Motor neuron (in vitro differentiated cells): ENCODE results near the gene ACKR1. TPM values are rescaled to one million over a fixed set of nuclear protein-coding genes. Genes with fewer than 3 reads are reported as not detected.

Experiments
- ATAC-seq, 8 experiments: fragments of 200-7000 bp; cut with Tn5 transposase; replicated peaks in 6 of 8; 2 replicates each; pipeline ENCODE4 v1.8.0; 2021; ENCODE audit warnings: mild to moderate bottlenecking in 8 of 8, moderate library complexity in 8 of 8
- H3K27ac ChIP-seq, 2 donors: fragments of 250-450 bp; sonication (Bioruptor Pico); 2 replicates each; pipeline ENCODE4 v1.9.0; 2021; ENCODE audit warnings: antibody characterized with exemption in 2 of 2, mild to moderate bottlenecking in 2 of 2, moderate library complexity in 1 of 2
- H3K4me1 ChIP-seq, 2 donors: fragments of 250-450 bp; sonication (Bioruptor Pico); replicated peaks in 1 of 2; 2 replicates each; pipeline ENCODE4 v1.6.1; 2021; ENCODE audit warnings: antibody characterized with exemption in 2 of 2, mild to moderate bottlenecking in 2 of 2, moderate library complexity in 1 of 2
- H3K4me3 ChIP-seq, 5 donors: fragments of 250-450 bp; sonication (Bioruptor Pico); 2 replicates each; pipeline ENCODE4 v1.9.0; 2021; ENCODE audit warnings: antibody characterized with exemption in 5 of 5, mild to moderate bottlenecking in 5 of 5, moderate library complexity in 4 of 5
- WGBS, 10 experiments: fragments of 450-650 bp; shearing (Covaris generic); methylation state at CpG; one replicate each; pipeline ENCODE4 v1.0.0; 2022; 5-methylcytosine and 5-hydroxymethylcytosine counted together
- in situ Hi-C, 9 experiments: fragments of 400-800 bp; cut with MboI; loops; one replicate each; pipeline ENCODE4 v1.15.0; 2021; ENCODE audit warnings: low sequenced_read_pairs in 9 of 9, low pct_unique_long_range_greater_than_20kb in 2 of 9; ENCODE audit not compliant: unreplicated experiment in 9 of 9
- total RNA-seq, 8 experiments: library from RNA; unstranded; fragments of 300-600 nt; gene quantifications; 2 replicates each; pipeline versions ENCODE4 v1.2.3 to v1.2.4, GENCODE V29; 2022

The ACKR1 gene
- total RNA-seq, 8 experiments from 2014 or later, result 0.52 to 12.0 (median 4.1) TPM; not detected in 2

- Histone ChIP-seq H3K4me3 (no peak overlapping the region), H3K27ac (no peak overlapping the region), H3K4me1 (no peaks in the 10 kb centered on the region)
- WGBS, 10 experiments, result 17 to 100% (median 60%) methylated on average over 1 to 3 of the region's 3 CpGs; no CpG with 5 or more reads in 5 of the 10 experiments
- no peak for ATAC-seq
- in situ Hi-C loops, result no loop called here
These were observed 42.6 kb downstream of the ACKR1 start for GRCh38 chr1:159247266-159247665.

GRCh38 chr1:159248311-159248710 lies 43.6 kb downstream of the ACKR1 start:
- WGBS, 10 experiments, result 0 to 80% (median 44%) methylated on average over 1 of the region's 1 CpG; no CpG with 5 or more reads in 2 of the 10 experiments
- Histone ChIP-seq H3K27ac (no peak overlapping the region), H3K4me1 (no peaks in the 10 kb centered on the region), H3K4me3 (no peak overlapping the region)
- no peak for ATAC-seq
- in situ Hi-C loops, result no loop called here

- no peak for ATAC-seq
- no peaks in the 10 kb centered on the region for H3K4me1 ChIP-seq
- 9 to 90% (median 65%) methylated on average over 2 to 8 of the region's 8 CpGs for WGBS, 10 experiments
- H3K27ac ChIP-seq, result no peak overlapping the region
- in situ Hi-C loops, result no loop called here
- no peak overlapping the region for H3K4me3 ChIP-seq
These were observed 46.1 kb downstream of the ACKR1 start for GRCh38 chr1:159250638-159251216.

Other genes starting within 250 kb of the ACKR1 start
- 100 to 1,000 TPM in 3 of 8 experiments, 10 to 100 TPM in 5; 16.1 to 179 (median 40.5) TPM for gene IFI16, start 195.0 kb upstream of the ACKR1 start, total RNA-seq
- gene AIM2, start 128.1 kb upstream of the ACKR1 start, total RNA-seq, result 1 to 10 TPM in 5 of 8 experiments, not detected in 3; 2.2 to 4.1 (median 2.8) TPM
- gene CADM3, start 33.3 kb upstream of the ACKR1 start, total RNA-seq, result 100 to 1,000 TPM in 5 of 8 experiments, 1 to 10 TPM in 1, under 1 TPM in 2; 0.14 to 221 (median 110) TPM
- gene FCER1A, start 97.5 kb downstream of the ACKR1 start, total RNA-seq, result not detected
- under 1 TPM in 1 of 8 experiments, not detected in 7; 0.33 TPM for gene OR10J4, start 227.3 kb downstream of the ACKR1 start, total RNA-seq
- gene OR10J1, start 234.8 kb downstream of the ACKR1 start, total RNA-seq, result under 1 TPM in 5 of 8 experiments, not detected in 3; 0.05 to 0.62 (median 0.14) TPM